ENCODE results near the gene TRIP13. TPM values are rescaled to one million over a fixed set of nuclear protein-coding genes. Genes with fewer than 3 reads are reported as not detected.

TRIP13 gene
- total RNA-seq, 2 experiments from 2014 or later = 0.47 to 0.66 TPM

DNA sequence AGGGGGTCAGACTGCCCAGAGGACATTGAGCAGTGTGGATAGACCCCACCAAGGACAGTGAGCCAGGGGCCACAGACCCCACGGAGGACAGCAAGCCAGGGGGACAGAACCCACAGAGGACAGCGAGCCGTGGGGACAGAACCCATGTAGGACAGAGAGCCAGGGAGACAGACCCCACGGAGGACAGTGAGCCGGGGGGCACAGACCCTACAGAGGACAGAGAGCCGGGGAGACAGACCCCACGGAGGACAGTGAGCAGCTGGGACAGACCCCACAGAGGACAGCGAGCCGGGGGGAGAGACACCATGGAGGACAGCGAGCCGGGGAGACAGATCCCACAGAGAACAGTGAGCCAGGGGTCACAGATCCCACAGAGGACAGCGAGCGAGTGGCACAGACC is 38.5 kb upstream of the TRIP13 start:
- Mint-ChIP-seq H3K9me3 (no peaks in the 10 kb centered on the region), H3K4me3 (no peak overlapping the region), H3K27ac (no peak overlapping the region), H3K4me1 (ENCODE audit: low read depth) (peaks cover 5% of the 10 kb centered on the region), H3K36me3 (ENCODE audit: low read depth) (peaks cover 11% of the 10 kb centered on the region), H3K27me3 (peaks cover 4% of the 10 kb centered on the region)
- no peaks in the 10 kb centered on the region for H3K36me3 ChIP-seq (ENCODE audit: insufficient read depth, low read length)
- no peak overlapping the region for H3K27ac ChIP-seq (ENCODE audit: low read depth in 1 of 2, low read length in 2 of 2)
- H3K9me3 ChIP-seq (ENCODE audit: control insufficient read depth in 1 of 2, insufficient read depth in 1 of 2, low read length in 2 of 2) = peaks cover 0 to 12% of the 10 kb centered on the region in 2 experiments
- H3K4me3 ChIP-seq (ENCODE audit: low read length) = no peak overlapping the region
- ChIA-PET POLR2A (no interaction called here), CTCF (no interaction called here)
- peaks cover 7 to 9% of the 10 kb centered on the region in 2 experiments for H3K27me3 ChIP-seq (ENCODE audit: control insufficient read depth in 1 of 2, insufficient read depth in 2 of 2, low read length in 2 of 2)
- TF ChIP-seq, protein P1, sequence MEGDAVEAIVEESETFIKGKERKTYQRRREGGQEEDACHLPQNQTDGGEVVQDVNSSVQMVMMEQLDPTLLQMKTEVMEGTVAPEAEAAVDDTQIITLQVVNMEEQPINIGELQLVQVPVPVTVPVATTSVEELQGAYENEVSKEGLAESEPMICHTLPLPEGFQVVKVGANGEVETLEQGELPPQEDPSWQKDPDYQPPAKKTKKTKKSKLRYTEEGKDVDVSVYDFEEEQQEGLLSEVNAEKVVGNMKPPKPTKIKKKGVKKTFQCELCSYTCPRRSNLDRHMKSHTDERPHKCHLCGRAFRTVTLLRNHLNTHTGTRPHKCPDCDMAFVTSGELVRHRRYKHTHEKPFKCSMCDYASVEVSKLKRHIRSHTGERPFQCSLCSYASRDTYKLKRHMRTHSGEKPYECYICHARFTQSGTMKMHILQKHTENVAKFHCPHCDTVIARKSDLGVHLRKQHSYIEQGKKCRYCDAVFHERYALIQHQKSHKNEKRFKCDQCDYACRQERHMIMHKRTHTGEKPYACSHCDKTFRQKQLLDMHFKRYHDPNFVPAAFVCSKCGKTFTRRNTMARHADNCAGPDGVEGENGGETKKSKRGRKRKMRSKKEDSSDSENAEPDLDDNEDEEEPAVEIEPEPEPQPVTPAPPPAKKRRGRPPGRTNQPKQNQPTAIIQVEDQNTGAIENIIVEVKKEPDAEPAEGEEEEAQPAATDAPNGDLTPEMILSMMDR (IDR thresholded peaks at IDR 0.05) = no peak
- ATAC-seq (ENCODE audit: poor library complexity) = no peak
- H3K4me1 ChIP-seq (ENCODE audit: insufficient read depth, low read length) = peaks cover 5% of the 10 kb centered on the region
- intact Hi-C loops (cut with DNase I, micrococcal nuclease) = no loop called here
- DNase-seq = no peak

DNA sequence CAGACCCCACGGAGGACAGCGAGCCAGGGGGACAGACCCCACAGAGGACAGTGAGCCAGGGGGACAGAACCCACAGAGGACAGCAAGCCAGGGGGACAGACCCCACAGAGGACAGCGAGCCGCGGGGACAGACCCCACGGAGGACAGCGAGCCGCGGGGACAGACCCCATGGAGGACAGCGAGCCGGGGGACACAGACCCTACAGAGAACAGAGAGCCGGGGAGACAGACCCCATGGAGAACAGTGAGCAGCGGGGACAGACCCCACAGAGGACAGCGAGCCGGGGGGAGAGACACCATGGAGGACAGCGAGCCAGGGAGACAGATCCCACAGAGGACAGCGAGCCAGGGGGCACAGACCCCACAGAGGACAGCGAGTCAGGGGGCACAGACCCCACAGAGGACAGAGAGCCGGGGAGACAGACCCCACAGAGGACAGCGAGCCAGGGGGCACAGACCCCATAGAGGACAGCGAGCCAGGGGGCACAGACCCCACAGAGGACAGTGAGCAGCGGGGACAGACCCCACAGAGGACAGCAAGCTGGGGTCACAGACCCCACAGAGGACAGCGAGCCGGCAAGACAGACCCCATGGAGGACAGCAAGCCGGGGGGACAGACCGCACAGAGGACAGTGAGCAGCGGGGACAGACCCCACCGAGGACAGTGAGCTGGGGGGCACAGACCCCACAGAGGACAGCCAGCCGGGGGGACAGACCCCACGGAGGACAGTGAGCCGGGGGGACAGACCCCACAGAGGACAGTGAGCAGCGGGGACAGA is 37.5 kb upstream of the TRIP13 start:
- peaks cover 5% of the 10 kb centered on the region for H3K4me1 ChIP-seq (ENCODE audit: insufficient read depth, low read length)
- POLR2A ChIA-PET = no interaction called here
- H3K9me3 ChIP-seq (ENCODE audit: control insufficient read depth in 1 of 2, insufficient read depth in 1 of 2, low read length in 2 of 2) = peaks cover 0 to 12% of the 10 kb centered on the region in 2 experiments
- CTCF ChIA-PET = no interaction called here
- Mint-ChIP-seq H3K9me3 (no peaks in the 10 kb centered on the region), H3K27me3 (peaks cover 4% of the 10 kb centered on the region), H3K4me3 (no peak overlapping the region), H3K27ac (no peak overlapping the region), H3K36me3 (ENCODE audit: low read depth) (peaks cover 12% of the 10 kb centered on the region), H3K4me1 (ENCODE audit: low read depth) (peaks cover 5% of the 10 kb centered on the region)
- TF ChIP-seq, protein P1 (IDR thresholded peaks at IDR 0.05) = no peak
- peaks cover 3 to 9% of the 10 kb centered on the region in 2 experiments for H3K27me3 ChIP-seq (ENCODE audit: control insufficient read depth in 1 of 2, insufficient read depth in 2 of 2, low read length in 2 of 2)
- DNase-seq = no peak
- H3K36me3 ChIP-seq (ENCODE audit: insufficient read depth, low read length) = no peaks in the 10 kb centered on the region
- no peak overlapping the region for H3K27ac ChIP-seq (ENCODE audit: low read depth in 1 of 2, low read length in 2 of 2)
- ATAC-seq (ENCODE audit: poor library complexity) = no peak
- no peak overlapping the region for H3K4me3 ChIP-seq (ENCODE audit: low read length)
- intact Hi-C loops (cut with DNase I, micrococcal nuclease) = no loop called here

DNA sequence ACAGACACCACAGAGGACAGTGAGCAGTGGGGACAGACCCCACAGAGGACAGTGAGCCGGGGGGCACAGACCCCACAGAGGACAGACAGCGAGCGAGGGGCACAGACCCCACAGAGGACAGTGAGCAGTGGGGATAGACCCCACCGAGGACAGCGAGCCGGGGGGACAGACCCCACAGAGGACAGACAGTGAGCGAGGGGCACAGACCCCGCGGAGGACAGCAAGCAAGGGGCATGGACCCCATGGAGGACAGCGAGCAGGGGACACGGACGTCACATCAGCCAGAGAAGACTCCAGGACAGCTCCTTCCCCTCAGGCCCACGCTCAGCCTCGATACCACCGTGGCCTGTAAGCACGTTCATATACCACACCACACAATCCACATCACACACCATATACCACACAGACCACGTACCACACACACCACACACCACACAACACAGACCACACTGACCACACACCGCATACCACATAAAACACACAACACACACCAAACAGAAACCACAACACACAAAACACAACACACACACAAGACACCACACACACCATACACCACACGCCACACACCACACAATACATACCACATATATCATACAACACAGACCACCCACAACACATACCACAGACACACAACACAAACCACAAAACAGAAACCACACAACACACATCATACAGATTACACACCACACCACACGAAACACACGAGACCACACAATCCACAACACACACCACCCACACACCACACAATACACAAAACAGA is 36.7 kb upstream of the TRIP13 start:
- H3K9me3 ChIP-seq (ENCODE audit: control insufficient read depth in 1 of 2, insufficient read depth in 1 of 2, low read length in 2 of 2) = peaks cover 0 to 12% of the 10 kb centered on the region in 2 experiments
- Mint-ChIP-seq H3K4me1 (ENCODE audit: low read depth) (peaks cover 5% of the 10 kb centered on the region), H3K9me3 (no peaks in the 10 kb centered on the region), H3K27me3 (peaks cover 4% of the 10 kb centered on the region), H3K27ac (no peak overlapping the region), H3K36me3 (ENCODE audit: low read depth) (peaks cover 12% of the 10 kb centered on the region), H3K4me3 (no peak overlapping the region)
- ATAC-seq (ENCODE audit: poor library complexity) = no peak
- no peak overlapping the region for H3K4me3 ChIP-seq (ENCODE audit: low read length)
- H3K27me3 ChIP-seq (ENCODE audit: control insufficient read depth in 1 of 2, insufficient read depth in 2 of 2, low read length in 2 of 2) = peaks cover 0 to 1% of the 10 kb centered on the region in 2 experiments
- no peak overlapping the region for H3K27ac ChIP-seq (ENCODE audit: low read depth in 1 of 2, low read length in 2 of 2)
- peaks cover 5% of the 10 kb centered on the region for H3K4me1 ChIP-seq (ENCODE audit: insufficient read depth, low read length)
- TF ChIP-seq, protein P1 (IDR thresholded peaks at IDR 0.05) = no peak
- H3K36me3 ChIP-seq (ENCODE audit: insufficient read depth, low read length) = no peaks in the 10 kb centered on the region
- ChIA-PET CTCF (no interaction called here), POLR2A (no interaction called here)
- intact Hi-C loops (cut with DNase I, micrococcal nuclease) = no loop called here
- peak in 1 of 14 experiments; percentile 41 for DNase-seq
